ENCODE measurements around the gene SLC26A8.

GRCh38 chr6:35943390-35943789 is 81.1 kb downstream of the SLC26A8 start:
- TF ChIP-seq CTCF (IDR thresholded peaks at IDR 0.05) (no peak), POLR2A (IDR thresholded peaks at IDR 0.05) (no peak)
